Pancreas (tissue), 10 donors: ENCODE results near the gene BAG1. TPM values are rescaled to one million over a fixed set of nuclear protein-coding genes. Genes with fewer than 3 reads are reported as not detected.

ENCODE experiments used
- ATAC-seq, 4 donors: fragments of 200-7000 bp; cut with Tn5 transposase; one replicate each; pipeline versions ENCODE4 v1.8.0 to v1.9.1; 2020; ENCODE audit warnings: mild to moderate bottlenecking in 4 of 4, moderate library complexity in 4 of 4
- DNase-seq, 6 donors: peaks; one replicate each; pipeline ENCODE4 v3.0.0-alpha.2; 2020
- FAIRE-seq: peaks from 2 replicates; lab custom pipeline; 2012; peaks lifted over from hg19 to GRCh38; lab: Jason Lieb, UNC
- H3K27ac ChIP-seq, 4 donors: fragments of 200-600 bp; sonication (generic); 1 replicate in 3 of 4; 2 replicates in 1 of 4; pipeline versions ENCODE4 v1.5.0 to v1.8.0; 2020
- H3K27me3 ChIP-seq, 4 donors: fragments of 200-600 bp; one replicate each; pipeline ENCODE4 v1.8.0; 2021
- H3K36me3 ChIP-seq, 3 donors: fragments of 200-600 bp; sonication (generic) in 1 of 3; one replicate each; pipeline versions ENCODE4 v1.5.0 to v1.8.0; 2020 to 2021
- H3K4me1 ChIP-seq, 3 donors: fragments of 200-600 bp; one replicate each; pipeline ENCODE4 v1.8.0; 2021
- H3K4me3 ChIP-seq, 4 donors: fragments of 200-600 bp; sonication (generic) in 2 of 4; one replicate each; pipeline versions ENCODE4 v1.5.0 to v1.8.0; 2020 to 2021
- H3K9me3 ChIP-seq, 4 donors: fragments of 200-600 bp; one replicate each; pipeline ENCODE4 v1.8.0; 2021
- CTCF ChIP-seq, 4 donors: fragments of 200-600 bp; sonication (generic) in 3 of 4; IDR thresholded peaks; one replicate each; pipeline versions ENCODE4 v1.5.0 to v1.8.0; 2021; ENCODE audit warnings: antibody characterized with exemption in 4 of 4
- WGBS, 2 donors: extraction: QIAGEN DNeasy Blood & Tissue Kit; methylation state at CpG; one replicate each; pipeline ENCODE4 v1.1.7; 2013; 5-methylcytosine and 5-hydroxymethylcytosine counted together
- intact Hi-C, 3 donors: fragments of 100-400 bp; cut with DNase I; formaldehyde crosslinking; loops; one replicate each; pipeline versions ENCODE4 v1.11.1 to v1.14.2; 2022
- polyA plus RNA-seq, 2 donors: library from polyadenylated mRNA; stranded (reverse); fragments of 200-250 nt; gene quantifications; one replicate each; pipeline ENCODE4 v1.2.3, GENCODE V29; 2013
- total RNA-seq, 6 donors: library from RNA; stranded (reverse); fragmentation: NEBNext Ultra II Directional in 4 of 6; extraction: Animal tissue kit (Norgen Biotek cat#: 25700) in 4 of 6; gene quantifications; one replicate each; pipeline versions ENCODE4 v1.2.1 to v1.2.4, GENCODE V29; 2021 to 2023
- donor health status: healthy with polysubstance abuse.
- donor health status: DM: no; HTN: no; CAD: no; lungs with moderate emphysema.
- donor health status: DM: no; HTN: no; CAD: no.
- donor health status: control.
- donor health status: control.
- donor health status: Bipolar disorder and iron deficiency.
- donor health status: DM: yes; HTN: yes; CAD: no.
- donor health status: DM: no; HTN: no; CAD: no.
- donor health status: DM: no; HTN: no; CAD: no.
- donor health status: DM: yes; HTN: yes; CAD: no.

BAG1 gene
- total and polyA plus RNA-seq, 8 donors = 38.2 to 99.6 (median 53.3) TPM

- H3K9me3 ChIP-seq = no peaks in the 10 kb centered on the region
- WGBS, 2 donors = 69 to 76% methylated on average over 3 of the region's 3 CpGs
- TF ChIP-seq CTCF (IDR thresholded peaks at IDR 0.05) = no peak
- no peaks in the 10 kb centered on the region for H3K4me1 ChIP-seq
- H3K27me3 ChIP-seq = no peaks in the 10 kb centered on the region
- ATAC-seq (no peak), DNase-seq (no peak), FAIRE-seq (no peak)
- no peak overlapping the region for H3K4me3 ChIP-seq
- H3K27ac ChIP-seq = no peak overlapping the region
- H3K36me3 ChIP-seq = peaks cover 7 to 94% (median 21%) of the 10 kb centered on the region in 3 donors
- intact Hi-C loops = no loop called here
Observed at GRCh38 chr9:33273266-33273971, 8.9 kb upstream of the BAG1 start.

GRCh38 chr9:33272061-33272460 lies 7.6 kb upstream of the BAG1 start:
- 87 to 96% methylated on average over 1 of the region's 1 CpG for WGBS, 2 donors

GRCh38 chr9:33270146-33270545 lies 5.6 kb upstream of the BAG1 start:
- peaks cover 0 to 8% (median 5%) of the 10 kb centered on the region in 3 donors for H3K4me1 ChIP-seq
- H3K36me3 ChIP-seq = peaks cover 0 to 66% (median 16%) of the 10 kb centered on the region in 3 donors
- H3K4me3 ChIP-seq = no peak overlapping the region
- WGBS, 2 donors = 94 to 98% methylated on average over 3 of the region's 3 CpGs
- no peak overlapping the region for H3K27ac ChIP-seq
- no peak for DNase-seq
- no peaks in the 10 kb centered on the region for H3K9me3 ChIP-seq
- intact Hi-C loops = no loop called here
- TF ChIP-seq CTCF (IDR thresholded peaks at IDR 0.05) = no peak
- H3K27me3 ChIP-seq = no peaks in the 10 kb centered on the region
- no peak for ATAC-seq
- FAIRE-seq = no peak

More at GRCh38 chr9:33272061-33272460, 7.6 kb upstream of the BAG1 start:
- intact Hi-C loops = no loop called here
- ATAC-seq (no peak), FAIRE-seq (no peak), DNase-seq (no peak)
- TF ChIP-seq CTCF (IDR thresholded peaks at IDR 0.05) = no peak
- Histone ChIP-seq H3K27ac (no peak overlapping the region), H3K4me3 (no peak overlapping the region), H3K36me3 (peaks cover 7 to 85% (median 21%) of the 10 kb centered on the region in 3 donors), H3K27me3 (no peaks in the 10 kb centered on the region), H3K4me1 (no peaks in the 10 kb centered on the region), H3K9me3 (no peaks in the 10 kb centered on the region)

GRCh38 chr9:33267151-33267767 lies 2.8 kb upstream of the BAG1 start:
- Histone ChIP-seq H3K27ac (no peak overlapping the region), H3K36me3 (peaks cover 0 to 40% (median 16%) of the 10 kb centered on the region in 3 donors), H3K9me3 (no peaks in the 10 kb centered on the region), H3K4me1 (peaks cover 0 to 14% (median 5%) of the 10 kb centered on the region in 3 donors), H3K27me3 (no peaks in the 10 kb centered on the region), H3K4me3 (no peak overlapping the region)
- TF ChIP-seq CTCF (IDR thresholded peaks at IDR 0.05) = no peak
- DNase-seq = no peak
- intact Hi-C loops = no loop called here
- no peak for FAIRE-seq
- no peak for ATAC-seq
